HG03045 (cell line): Measurements from ENCODE around the gene CNOT11.
"Not testable (repeated sequence)": the region's sequence is repeated elsewhere in the genome, so short reads cannot be mapped to it uniquely, and the experiment has no call there.

ENCODE experiments used
- ATAC-seq: cut with Tn5 transposase; IDR thresholded peaks from one replicate; pipeline ENCODE4 v1.9.1; 2021; ENCODE audit warnings: mild to moderate bottlenecking, moderate library complexity; ENCODE audit not compliant: unreplicated experiment

CNOT11 gene

DNA sequence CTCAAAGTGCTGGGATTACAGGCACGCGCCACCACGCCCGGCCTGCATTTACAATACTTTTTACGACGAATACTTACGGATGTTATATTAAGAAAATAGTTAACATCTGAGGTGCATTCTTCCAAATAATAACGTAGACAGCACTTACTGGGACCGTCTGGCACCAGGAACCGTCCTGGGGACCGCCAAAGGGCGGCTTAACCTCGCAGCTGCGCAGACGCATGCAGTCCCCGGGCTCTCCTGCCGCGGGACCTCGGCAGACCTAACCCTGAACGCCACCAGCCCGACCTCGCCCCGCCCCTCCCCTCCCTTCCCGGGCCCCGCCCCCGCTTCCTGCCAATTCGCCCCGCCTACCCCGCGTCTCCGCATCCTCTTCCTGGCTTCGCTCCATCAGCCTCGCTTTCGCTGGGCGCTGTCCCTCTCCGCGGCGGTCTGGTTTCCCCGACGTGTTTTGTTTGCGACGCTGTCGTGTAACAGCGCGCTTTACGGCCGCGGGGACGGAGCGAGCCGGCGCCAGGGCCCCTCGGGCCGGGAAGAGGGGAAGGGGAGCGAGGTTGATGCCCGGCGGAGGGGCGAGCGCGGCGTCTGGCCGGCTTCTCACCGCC is at the start of gene CNOT11:
CNOT11 (plus strand) TSS at position 479 of the 605 bp plus-strand sequence; CDS start at position 558, 79 bp downstream.
- peak; percentile 91 for ATAC-seq

DNA sequence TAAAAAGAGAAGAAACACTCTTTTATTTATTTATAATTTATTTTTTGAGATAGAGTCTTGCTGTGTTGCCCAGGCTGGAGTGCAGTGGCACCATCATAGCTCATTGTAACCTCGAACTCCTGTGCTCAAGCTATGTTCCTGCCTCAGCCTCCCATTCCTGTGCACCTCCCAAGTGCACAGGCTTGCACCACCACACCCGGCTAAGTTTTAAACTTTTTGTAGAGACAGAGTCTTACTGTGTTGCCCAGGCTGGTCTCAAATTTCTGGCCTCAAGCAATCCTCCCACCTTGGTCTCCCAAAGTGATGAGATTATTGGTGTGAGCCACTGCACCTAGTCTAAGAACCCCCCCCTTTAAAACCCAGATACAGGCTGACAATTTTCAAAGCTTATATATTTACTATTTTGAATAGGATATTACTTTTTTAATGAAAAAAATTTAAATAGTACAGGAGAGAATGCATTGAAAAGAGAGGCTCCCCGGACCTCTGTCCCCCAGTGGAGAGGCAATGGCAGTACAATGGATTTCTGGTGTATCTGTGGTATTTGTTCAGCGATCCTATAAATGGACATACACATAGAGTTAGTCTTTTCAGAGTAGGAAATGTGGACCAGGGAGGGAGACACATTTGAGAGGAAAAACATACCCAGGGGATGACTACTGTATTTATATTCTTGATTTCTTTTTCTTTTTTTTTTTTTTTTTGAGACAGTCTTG is 48.1 kb upstream of the CNOT11 start:
- ATAC-seq = no peak

DNA sequence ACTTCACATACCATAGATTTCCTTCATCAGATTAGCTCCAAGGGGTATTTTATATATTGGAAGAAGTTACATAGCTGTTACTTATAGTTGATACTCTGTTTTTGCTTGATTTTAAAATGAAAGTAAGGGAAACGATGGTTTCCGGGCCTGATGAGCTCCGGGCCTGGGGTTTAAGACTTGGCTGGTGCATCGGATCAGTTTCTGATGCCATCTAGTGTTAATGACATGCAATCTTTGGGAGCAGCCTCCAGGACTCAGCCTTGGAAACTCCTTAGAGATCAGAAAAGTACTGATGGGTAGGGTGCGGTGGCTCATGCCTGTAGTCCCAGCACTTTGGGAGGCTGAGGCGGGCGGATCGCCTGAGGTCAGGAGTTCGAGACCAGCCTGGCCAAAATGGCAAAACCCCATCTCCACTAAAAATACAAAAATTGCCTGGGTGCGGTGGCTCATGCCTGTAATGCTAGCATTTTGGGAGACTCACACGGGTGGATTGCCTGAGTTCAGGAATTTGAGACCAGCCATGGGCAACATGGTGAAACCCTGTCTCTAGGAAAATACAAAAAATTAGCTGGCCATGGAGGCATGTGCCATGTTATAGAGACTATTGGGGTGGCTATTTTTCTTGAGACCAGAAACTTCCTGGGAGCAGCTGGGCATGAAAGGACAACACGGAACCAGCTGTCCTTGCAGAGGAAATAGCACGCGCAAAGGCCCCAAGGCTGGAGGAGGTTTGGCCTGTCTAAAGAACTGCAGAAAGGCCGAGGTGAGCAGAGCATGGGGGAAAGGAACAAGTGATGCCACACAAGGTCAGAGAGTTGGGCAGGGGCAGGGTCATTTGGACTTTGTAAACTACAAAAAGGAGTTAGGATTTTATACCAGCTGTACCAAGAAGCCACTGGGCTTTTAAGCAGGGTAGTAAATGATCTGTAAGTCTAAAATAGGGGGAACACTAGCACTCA is 46.9 kb upstream of the CNOT11 start:
- no peak for ATAC-seq

DNA sequence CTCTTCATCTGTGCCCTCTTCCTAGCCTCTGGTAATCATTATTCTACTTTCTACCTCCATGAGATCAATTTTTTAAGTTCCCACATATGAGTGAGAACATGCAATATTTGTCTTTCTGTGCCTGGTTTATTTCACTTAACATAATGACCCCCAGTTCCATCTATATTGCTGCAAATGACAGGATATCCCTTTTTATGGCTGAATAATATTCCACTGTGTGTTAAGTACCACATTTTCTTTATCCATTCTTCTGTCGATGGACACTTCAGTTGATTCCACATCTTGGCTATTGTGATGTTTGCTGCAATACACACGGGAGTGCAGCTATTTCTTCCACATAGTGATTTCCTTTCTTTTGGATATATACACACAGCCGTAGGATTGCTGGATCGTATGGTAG is 43.9 kb upstream of the CNOT11 start:
- no peak for ATAC-seq

DNA sequence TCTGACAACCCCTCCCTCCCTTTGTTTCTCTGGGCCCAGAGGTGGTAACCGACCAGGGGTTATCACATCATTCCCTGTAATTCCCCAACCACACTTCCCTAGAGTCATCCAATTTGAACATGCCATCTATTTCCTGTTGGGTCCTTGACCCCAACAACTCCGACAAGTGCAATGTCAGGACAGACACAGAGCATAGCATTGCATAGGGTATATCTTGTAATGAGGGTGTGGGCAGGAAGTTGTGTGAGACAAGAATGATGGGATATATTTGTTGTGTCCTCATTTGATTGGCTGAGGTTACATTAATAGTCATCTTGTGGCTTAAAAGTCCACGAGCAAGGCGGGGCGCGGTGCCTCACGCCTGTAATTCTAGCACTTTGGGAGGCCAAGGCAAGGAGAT is 33.4 kb upstream of the CNOT11 start:
- no peak for ATAC-seq

DNA sequence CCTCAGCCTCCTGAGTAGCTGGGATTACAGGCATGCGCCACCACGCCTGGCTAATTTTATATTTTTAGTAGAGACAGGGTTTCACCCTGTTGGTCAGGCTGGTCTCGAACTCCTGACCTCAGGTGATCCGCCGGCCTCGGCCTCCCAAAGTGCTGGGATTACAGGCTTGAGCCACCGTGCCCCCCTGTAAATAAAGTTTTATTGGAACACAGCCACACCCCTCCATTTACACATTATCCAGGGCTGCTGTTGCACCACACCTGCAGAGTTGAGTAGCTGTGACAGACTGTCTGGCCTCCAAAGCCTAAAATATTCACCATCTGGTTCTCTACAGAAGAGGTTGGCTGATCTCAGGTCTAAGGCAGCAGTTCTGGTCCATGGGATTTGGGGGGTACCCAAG is 32.6 kb upstream of the CNOT11 start:
- ATAC-seq = not testable (repeated sequence)

DNA sequence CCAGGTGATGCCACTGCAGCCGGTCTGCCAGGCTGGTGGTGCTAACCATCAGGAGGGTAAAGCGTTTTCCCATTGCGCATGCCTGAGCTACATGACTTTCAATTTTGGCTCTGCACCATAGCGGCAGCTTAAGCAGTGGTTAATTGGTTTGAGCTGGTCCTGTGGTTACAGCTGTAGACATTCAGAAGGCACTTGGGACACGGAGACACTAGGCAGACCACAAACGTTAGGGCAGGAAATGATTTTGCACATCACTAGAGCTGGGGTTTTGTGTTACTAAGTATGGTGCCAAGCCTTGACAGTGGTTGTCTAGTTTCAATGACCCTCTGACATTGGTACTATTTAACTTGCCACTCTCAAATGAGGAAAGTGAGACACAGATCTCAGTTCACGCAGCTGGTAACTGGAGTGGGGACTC is 28.9 kb upstream of the CNOT11 start:
- peak; percentile 97 for ATAC-seq

DNA sequence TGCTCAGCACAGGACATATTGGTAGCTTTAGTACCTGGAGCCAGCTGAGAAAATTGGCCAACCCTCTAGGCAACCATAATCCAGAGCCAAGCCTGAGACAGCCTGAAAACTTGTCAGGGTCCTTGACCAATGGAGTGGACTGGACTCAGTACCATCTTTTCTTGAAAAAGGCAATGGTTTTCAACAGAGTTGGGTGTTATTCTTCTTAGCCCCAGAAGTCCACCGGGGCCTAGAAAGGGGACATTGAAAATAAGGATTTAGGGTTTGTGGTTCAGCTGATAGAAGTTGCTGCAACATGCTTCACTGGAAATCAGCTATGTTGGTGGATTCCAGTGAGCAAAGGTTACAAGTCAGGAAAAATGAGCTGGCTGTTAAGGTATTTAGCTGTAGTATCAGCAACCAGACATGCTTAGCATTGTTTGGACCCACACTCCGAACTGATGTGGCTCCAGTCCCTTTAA is 22.1 kb upstream of the CNOT11 start:
- ATAC-seq = no peak

DNA sequence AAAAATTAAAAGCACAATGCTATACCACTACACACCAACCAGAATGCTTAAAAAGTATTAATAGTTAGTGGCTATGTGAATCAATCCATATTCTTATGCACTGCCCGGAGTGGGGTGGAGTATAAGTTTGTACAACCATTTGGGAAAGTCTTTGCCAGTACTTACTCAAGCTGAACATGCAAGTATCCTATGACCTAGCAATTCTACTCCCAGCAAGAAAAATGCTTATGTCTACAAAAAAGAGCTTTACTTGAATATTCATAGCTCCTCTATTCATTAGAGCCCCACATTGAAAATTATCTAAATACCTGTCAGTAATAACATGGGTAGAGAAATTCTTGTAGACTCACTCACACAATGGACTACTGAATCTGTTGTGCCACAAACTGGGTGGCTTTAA is 21.4 kb upstream of the CNOT11 start:
- no peak for ATAC-seq

DNA sequence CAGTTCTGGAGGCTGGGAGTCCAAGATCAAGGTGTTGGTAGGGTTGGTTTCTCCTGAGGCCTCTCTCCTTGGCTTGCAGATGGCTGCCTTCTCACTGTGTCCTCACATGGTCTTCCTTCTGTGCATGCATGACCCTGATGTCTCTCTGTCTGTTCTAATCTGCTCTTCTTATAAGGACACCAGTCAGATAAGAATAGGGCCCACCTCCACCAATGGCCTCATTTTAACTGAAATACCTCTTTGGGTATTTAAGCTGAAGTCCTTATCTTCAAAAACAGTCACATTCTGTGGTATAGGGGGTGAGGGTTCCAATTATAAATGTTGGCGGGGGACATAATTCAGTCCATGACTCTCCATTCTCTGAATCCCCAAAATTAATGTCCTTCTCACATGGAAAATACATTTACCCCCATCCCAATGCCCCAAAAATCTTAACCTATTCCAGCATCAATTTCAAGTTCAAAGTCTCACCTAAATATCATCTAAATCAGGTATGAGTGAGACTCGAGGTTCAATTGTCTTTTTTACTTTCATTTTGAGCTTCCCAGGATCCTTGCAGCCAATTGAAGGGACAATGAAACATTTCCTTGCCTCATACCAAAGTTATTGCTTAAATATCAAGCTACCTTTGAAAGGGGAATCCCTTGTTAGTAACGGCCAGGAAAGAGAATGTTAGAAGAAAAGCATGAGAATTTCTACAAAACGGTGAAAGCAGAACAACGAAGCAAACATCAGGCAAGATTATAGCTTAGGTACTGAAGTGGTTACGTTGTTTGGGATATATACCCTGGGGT is 20.6 kb upstream of the CNOT11 start:
- ATAC-seq = no peak

DNA sequence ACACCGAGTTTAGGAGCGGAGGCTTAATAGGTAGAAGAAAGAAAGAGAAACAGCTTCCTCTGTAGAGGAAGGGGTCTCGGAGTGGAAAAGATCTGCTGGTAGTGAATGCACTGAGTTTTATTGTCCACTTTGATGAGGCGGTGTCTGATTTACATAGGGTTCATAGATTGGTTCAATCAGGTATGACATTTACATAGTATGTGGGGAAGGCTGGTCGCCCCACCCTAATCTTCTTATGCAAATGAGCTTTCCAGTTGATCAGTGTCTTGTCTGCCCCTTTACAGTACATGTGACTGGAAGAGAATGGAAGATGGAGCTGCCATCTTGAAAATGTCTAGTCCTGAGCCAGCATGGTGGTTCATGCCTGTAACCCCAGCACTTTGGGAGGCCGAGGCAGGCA is 19.9 kb upstream of the CNOT11 start:
- ATAC-seq = no peak

DNA sequence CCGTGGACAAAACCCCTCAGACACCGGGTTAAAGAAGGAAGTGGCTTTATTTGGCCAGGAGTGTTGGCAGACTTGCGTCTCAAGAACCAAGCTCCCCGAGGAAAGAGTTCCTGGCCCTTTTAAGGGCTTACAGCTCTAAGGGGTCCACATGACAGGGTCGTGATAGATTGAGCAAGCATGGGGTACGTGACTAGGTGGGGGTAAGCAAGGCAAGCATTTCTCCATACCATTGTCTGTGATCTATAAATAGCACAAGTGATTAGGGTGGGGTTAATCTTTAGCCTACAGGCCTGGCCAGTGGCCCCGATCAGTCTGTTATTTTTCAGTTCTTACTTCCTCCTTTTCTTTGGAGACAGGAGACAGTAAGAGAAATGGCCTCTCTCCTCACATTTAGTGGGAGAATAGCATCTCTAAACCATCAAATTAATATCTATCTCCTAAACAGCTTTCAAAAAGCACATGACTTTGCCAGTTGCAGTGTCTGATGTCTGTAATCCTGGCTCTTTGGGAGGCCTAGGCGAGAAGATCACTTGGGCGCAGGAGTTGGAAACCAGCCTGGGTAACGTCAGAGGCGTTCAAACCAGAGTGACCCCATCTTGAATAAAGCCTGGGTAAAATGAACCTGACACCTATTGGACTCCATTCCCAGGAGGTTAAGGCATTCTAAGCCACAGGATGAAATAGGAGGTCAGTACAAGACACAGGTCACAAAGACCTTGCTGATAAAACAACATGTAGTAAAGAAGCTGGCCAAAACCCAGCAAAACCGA is 18.3 kb upstream of the CNOT11 start:
- ATAC-seq = no peak

DNA sequence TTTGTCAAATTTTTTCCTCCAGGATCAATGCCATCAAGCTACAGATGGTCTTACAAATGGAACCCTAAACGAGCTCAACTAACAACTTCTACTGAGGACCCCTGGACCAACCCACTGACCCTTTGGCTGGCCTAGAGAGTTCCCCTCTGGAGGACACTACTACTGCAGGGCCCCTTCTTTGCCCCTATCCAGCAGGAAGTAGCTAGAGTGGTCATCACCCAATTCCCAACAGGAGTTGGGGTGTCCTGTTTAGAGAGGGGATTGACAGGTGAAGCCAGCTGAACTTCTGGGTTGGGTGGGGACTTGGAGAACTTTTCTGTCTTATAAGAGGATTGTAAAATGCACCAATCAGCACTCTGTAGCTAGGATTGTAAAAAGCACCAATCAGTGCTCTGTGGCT is 16.7 kb upstream of the CNOT11 start:
- ATAC-seq = not testable (repeated sequence)

DNA sequence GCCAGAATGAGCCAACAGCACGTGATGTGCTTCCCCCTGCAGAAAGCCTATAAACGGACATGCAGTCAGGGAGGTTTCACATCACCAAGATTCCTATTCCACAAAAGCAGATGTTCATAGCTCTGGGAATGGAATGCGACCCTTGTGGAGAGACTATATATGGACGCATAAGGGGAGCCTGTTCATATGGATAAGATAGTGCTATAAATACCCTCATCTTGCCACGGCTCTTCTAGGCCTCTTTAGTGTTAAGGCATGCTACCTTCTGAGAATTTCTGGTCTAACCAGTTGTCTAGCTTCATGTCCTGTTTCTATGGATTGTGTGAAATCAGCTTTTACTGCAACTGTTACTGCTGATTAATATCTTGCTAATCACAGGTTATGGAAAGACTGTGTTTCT is 14.7 kb upstream of the CNOT11 start:
- ATAC-seq = not testable (repeated sequence)

DNA sequence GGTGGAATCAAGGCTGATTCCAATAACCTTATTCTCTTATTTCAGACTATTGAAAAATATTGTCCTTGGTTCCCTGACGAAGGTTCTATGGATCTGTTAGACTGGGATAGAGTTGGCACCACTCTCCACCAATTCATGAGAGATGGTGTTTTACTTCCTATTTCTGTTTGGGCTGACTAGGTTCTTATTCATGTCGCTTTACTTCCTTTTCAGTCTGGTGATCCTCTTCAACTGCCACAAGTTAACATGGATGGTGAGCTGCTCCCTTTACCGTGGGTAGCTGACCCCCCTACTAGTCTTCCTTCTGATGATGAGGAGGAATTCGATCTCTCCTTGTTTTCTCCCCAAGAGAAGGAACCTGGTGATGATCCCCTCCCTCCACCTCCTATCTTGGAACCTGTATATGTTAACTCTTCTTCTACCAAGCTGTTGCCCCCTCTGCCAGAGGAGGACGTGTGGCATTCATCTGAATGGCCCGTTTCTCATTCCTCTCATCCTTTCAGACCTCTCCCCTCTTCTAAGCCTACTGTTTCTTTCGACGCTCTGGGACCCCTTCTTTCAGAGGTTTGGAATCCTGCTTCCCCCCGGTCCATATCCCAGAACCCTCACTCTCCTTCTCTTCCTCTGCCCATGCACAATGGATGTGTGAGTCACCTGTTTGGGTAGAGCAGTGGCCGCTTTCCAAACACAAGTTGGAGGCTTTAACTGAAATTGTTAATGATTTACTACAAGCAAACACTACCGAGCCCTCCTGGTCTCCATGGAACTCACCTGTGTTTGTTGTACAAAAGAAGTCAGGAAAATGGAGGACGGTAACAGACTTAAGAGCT is 13.5 kb upstream of the CNOT11 start:
- ATAC-seq = no peak

DNA sequence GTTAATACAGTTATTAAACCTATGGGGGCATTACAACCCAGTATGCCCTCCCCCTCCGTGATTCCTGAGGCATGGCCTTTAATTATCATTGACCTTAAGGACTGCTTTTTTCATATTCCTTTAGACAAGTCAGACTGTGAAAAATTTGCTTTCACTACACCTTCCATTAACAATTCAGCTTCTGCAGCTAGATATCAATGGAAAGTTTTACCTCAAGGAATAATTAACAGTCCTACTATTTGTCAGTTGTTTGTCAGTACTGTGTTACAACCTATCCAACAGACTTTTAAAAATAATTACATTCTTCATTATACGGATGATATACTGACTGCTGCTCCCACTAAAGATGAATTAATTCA is 12.9 kb upstream of the CNOT11 start:
- ATAC-seq = not testable (repeated sequence)

DNA sequence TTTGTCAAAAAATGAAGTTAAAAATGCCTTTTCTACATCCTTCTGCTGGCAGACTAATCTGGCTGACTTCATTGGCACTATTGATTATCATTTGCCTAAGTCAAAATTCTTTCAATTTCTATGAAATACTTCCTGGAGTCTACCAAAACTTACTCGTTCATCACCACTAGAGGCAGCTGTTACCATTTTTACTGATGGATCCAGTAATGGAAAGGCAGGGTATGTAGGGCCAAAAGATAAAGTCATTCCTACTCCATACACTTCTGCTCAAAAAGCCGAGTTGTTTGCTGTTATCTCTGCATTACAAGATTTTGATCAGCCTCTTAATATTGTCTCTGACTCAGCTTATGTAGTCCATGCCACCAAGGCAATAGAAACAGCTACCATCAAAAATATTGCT is 12.0 kb upstream of the CNOT11 start:
- not testable (repeated sequence) for ATAC-seq

DNA sequence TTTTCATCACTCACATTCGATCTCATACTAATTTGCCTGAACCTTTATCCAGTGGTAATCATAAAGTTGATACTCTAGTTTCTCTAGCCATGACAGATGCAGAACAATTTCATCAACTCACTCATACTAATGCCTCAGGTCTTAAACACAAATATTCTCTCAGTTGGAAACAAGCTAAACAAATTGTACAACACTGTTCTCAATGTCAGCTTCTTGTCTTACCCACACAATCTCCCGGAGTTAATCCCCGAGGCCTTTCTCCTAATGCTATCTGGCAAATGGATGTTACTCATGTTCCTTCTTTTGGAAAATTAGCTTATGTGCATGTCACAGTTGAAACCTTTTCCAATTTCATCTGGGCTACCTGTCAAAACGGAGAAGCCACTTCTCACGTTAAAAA is 11.5 kb upstream of the CNOT11 start:
- no peak for ATAC-seq

DNA sequence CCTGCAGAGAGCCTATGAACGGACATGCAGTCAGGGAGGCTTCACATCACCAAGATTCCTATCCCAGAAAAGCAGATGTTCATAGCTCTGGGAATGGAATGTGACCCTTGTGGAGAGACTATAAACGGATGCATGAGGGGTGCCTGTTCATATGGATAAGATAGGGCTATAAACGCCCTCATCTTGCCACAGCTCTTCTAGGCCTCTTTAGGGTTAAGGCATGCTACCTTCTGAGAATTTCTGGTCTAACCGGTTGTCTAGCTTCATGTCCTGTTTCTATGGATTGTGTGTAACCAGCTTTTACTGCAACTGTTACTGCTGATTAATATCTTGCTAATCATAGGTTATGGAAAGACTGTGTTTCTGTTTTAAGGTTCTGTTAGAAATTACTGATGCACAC is 8.3 kb upstream of the CNOT11 start:
- ATAC-seq = not testable (repeated sequence)
